ENCODE measurements around the gene VCPKMT. TPM values are rescaled to one million over a fixed set of nuclear protein-coding genes. Genes with fewer than 3 reads are reported as not detected.

Gene VCPKMT
- total RNA-seq, 2 donors from 2014 or later, result 11.3 to 13.8 TPM

- DNase-seq, result no peak
- peak overlapping the region; percentile 15 to 47 for H3K4me3 Mint-ChIP-seq
- H3K4me1 Mint-ChIP-seq (ENCODE audit: low read depth), result peaks cover 79% of the 10 kb centered on the region
Observed at GRCh38 chr14:50059763-50060616, 56.4 kb downstream of the VCPKMT start.

More at GRCh38 chr14:50059763-50060616, 56.4 kb downstream of the VCPKMT start:
- ATAC-seq (replicated peaks in 1 of 2), result no peak
- peak overlapping the region; percentile 74 for H3K27ac Mint-ChIP-seq
- peaks cover 2 to 4% of the 10 kb centered on the region in 2 donors for H3K36me3 Mint-ChIP-seq (ENCODE audit: insufficient read depth in 2 of 2)
- no peaks in the 10 kb centered on the region for H3K27me3 Mint-ChIP-seq (ENCODE audit: low read depth)
- H3K9me3 Mint-ChIP-seq, result no peaks in the 10 kb centered on the region

Other genes with a start within 250 kb of the VCPKMT start
- 100 to 1,000 TPM; 218 to 219 TPM for gene ARF6, start 223.5 kb downstream of the VCPKMT start, total RNA-seq
- 10 to 100 TPM; 38.2 to 41.7 TPM for gene SOS2, start 115.0 kb upstream of the VCPKMT start, total RNA-seq
- gene L2HGDH, start 195.7 kb upstream of the VCPKMT start, total RNA-seq, result 10 to 100 TPM; 11.2 to 18.2 TPM
- 10 to 100 TPM; 18.2 to 18.9 TPM for gene DMAC2L, start 195.8 kb upstream of the VCPKMT start, total RNA-seq